Activated CD4-positive, alpha-beta T cell treated with anti-CD3 and anti-CD28 coated beads for 24 hours (primary cell): ENCODE measurements around the gene SH3BP2.
A peak's percentile ranks its signal among the peaks of the same experiment; 100 is the strongest.

Experiments used
- DNase-seq, 2 donors: peaks; one replicate each; pipeline ENCODE4 v3.0.0-alpha.2; 2020; ENCODE audit warnings: low read depth in 2 of 2

Gene SH3BP2

GRCh38 chr4:2792711-2793585 lies at the start of gene SH3BP2:
SH3BP2 (plus strand) TSS chr4:2793085; CDS start chr4:2820618, 27,533 bp downstream.
- DNase-seq: peak in 1 of 2 donors; percentile 65

GRCh38 chr4:2743518-2744445 lies 49.1 kb upstream of the SH3BP2 start:
- no peak for DNase-seq

- DNase-seq: no peak
These were observed 48.2 kb upstream of the SH3BP2 start for GRCh38 chr4:2744576-2745270.

DNA sequence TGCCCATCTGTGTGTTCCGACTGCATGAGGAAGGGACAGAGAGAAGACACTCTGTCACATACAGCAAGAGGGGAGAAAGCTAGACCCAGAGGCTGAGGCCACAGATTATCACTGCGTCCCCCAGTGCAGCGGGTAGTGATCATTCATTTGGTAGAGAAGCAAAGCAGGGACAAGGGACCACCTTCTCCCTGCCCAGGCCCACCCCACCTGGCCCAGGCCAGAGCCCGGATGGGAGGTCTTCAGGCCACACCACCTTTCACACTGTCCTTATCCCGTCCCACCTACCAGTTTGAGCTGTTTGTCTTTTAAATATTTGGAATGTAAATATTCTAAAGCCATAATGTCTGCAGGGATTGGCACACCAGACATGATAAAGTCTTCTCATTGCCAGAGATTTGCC lies 47.4 kb upstream of the SH3BP2 start:
- no peak for DNase-seq

DNA sequence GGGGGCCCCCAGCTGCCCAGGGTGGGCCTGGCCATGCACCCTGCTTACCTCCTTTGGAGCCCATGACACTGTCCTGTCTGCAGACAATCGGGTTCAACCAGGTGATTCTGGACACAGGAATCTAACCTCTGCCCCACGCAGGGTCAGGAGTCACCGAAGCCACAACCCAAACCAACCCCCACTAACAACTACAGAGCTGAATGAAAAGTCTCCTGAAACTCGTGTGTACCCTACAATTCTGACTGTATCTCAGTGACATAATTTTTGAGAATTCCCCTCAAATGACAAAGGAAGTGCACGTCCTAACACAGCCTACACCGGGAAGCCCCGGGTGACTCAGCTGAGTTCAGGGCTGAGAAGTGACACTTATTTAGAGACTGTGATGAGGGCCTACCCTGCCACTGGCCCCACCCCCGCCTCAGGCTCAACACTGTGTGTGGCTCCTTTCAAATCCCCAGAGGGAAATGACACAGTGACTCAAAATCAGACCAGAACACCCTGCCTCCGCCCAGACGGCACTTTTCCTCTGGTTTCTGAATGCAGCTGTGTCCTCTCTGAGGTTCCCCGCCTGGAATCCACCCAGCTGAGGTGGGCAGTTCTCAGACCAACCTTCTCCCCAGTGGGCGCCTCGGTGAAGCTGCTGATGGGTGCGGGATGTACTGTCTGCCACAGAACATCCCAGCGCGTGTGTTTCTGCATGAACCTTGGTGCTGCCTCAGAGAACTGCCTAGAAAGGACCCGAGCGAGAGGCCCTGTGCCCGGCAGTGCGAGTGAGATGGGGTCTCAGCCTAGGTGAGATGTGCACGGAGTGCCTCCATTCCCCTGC lies 46.7 kb upstream of the SH3BP2 start:
- DNase-seq: peak; percentile 91 to 92

GRCh38 chr4:2746891-2747695 lies 45.8 kb upstream of the SH3BP2 start:
- DNase-seq: no peak

DNA sequence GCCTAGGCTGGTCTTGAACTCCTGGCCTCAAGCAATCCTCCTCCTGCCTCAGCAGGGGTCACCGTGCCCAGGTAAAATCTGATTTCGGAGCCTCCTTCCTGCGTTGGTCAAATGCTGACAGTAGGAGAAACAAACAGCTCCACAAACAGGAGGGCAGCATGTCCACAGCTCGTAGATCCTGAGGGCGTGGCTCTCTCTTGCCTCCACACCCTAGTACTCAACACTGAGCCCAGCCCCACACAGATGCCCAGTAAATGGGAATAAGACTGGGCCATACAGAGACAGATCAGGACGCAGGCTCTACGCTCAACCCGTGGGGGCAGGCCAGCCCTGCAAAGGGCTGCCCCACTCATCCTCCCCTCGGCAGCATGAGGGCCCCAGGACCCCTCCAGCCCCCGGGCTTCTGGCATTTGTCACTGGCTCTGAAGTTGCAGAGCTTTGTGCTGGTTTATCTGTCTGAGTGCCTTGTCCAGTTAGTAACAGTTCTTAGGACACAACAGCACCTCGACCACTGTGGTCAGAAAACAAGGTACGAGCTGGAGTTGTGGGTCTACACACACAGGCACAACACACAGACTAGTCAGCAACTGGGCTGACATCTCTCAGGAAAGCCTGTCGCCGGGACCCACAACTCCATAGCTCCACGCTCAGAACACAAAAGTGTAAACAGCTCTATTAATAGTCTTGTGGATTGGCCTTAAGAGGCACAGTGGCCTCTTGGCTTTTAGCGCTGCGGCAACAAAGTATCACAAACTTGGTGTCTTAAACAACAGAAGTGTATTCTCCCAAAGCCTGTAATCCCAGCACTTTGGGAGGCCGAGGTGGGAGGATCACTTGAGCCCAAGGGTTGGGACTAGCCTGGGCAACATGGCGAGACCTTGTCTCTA lies 41.9 kb upstream of the SH3BP2 start:
- DNase-seq: no peak

GRCh38 chr4:2753436-2753835 lies 39.4 kb upstream of the SH3BP2 start:
- DNase-seq: no peak

GRCh38 chr4:2754848-2755819 lies 37.8 kb upstream of the SH3BP2 start:
- DNase-seq: no peak

- DNase-seq: peak; percentile 63 to 66
These were observed 36.8 kb upstream of the SH3BP2 start, which contains the start of gene TNIP2 for GRCh38 chr4:2755821-2756690. TNIP2 (minus strand) TSS chr4:2756336; CDS start chr4:2756289, 47 bp downstream.

DNA sequence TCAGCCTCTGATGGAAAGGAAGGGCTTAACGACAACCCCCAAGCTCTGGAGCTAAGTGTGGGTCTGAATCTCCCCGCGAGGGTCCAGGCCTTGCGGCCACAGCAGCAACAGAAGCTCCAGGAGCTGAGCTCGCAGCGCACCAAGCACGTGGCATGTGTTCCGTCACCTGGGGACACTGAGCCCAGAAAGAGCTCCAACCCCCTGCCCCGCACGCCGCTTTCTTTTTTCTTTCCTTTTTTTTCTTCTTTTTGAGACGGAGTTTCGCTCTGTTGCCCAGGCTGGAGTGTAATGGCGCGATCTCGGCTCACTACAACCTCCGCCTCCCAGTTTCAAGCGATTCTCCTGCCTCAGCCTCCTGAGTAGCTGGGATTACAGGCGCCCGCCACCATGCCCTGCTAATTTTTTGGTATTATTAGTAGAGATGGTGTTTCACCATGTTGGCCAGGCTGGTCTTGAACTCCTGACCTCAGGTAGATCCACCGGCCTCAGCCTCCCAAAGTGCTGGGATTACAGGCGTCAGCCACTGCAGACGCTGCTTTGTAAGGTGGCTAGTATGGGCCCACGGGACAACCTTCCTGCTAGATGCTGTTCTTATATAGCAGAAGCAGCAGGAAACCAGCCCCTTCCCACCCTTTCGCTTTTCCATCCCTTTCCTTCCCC lies 36.1 kb upstream of the SH3BP2 start:
- no peak for DNase-seq

GRCh38 chr4:2757426-2757825 lies 35.5 kb upstream of the SH3BP2 start:
- DNase-seq: no peak

- no peak for DNase-seq
These were observed 31.6 kb upstream of the SH3BP2 start for GRCh38 chr4:2761035-2761923.

DNA sequence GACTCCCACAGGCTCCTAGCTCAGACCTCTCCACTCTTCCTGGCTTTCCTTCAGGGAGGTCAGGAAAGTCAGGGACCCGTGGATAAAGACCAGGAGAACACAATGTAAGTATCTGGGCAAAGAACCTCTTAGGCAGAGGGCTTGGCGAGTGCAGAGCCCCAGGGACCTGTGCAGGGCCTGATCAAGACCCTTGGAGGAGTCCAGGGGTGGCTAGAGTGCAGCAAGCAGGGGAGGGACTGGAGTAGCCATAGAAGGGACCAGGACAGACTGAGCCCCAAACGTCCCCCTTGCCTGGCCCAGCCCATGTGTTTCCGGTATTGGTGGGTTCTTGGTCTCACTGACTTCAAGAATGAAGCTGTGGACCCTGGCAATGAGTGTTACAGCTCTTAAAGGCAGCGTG lies 30.8 kb upstream of the SH3BP2 start:
- DNase-seq: no peak
